HEK293 (cell line): ENCODE results near the gene KIAA0825.
A peak's percentile ranks its signal among the peaks of the same experiment; 100 is the strongest.

Experiments
- CTCF ChIA-PET: fragments of 350-600 bp; formaldehyde crosslinking; extraction: SDS; loops from one replicate; lab custom pipeline; 2021; ENCODE audit warnings: antibody characterized with exemption; lab: Yijun Ruan, JAX
- POLR2A ChIA-PET: fragments of 300-600 bp; formaldehyde crosslinking; extraction: SDS; loops from one replicate; lab custom pipeline; 2020; ENCODE audit warnings: antibody characterized with exemption, inconsistent platforms; lab: Yijun Ruan, JAX
- H3K27ac ChIP-seq: fragments of 200-500 bp; sonication (Bioruptor generic); 2 replicates; pipeline ENCODE4 v1.5.1; 2014; ENCODE audit warnings: low read depth, low read length, control low read depth, inconsistent platforms; ENCODE audit errors: extremely low read depth
- H3K36me3 ChIP-seq, 2 experiments: fragments of 200-500 bp in 1 of 2; sonication (Bioruptor generic) in 1 of 2; 1 replicate in 1 of 2; 2 replicates in 1 of 2; pipeline ENCODE4 v1.5.1; 2014 to 2017; ENCODE audit warnings: inconsistent platforms in 2 of 2, low read length in 2 of 2; ENCODE audit not compliant: control insufficient read depth in 2 of 2, insufficient read depth in 1 of 2
- H3K4me1 ChIP-seq: fragments of 200-500 bp; sonication (Bioruptor generic); 2 replicates; pipeline ENCODE4 v1.5.1; 2014; ENCODE audit warnings: mild to moderate bottlenecking, low read length, inconsistent platforms; ENCODE audit not compliant: control insufficient read depth, insufficient read depth
- H3K4me3 ChIP-seq: 2 replicates; pipeline ENCODE4 v1.5.1; 2011; ENCODE audit warnings: low read depth, mild to moderate bottlenecking, control low read depth, low read length, moderate library complexity
- H3K9me3 ChIP-seq: fragments of 200-500 bp; sonication (Bioruptor generic); 2 replicates; pipeline ENCODE4 v1.5.1; 2014; ENCODE audit warnings: low read depth, low read length, inconsistent platforms; ENCODE audit not compliant: control insufficient read depth, insufficient read depth
- ATF2 ChIP-seq: fragments of 450-650 bp; formaldehyde crosslinking; IDR thresholded peaks from 2 replicates; pipeline ENCODE4 v1.5.1; 2016; ENCODE audit warnings: missing biosample characterization, missing genetic modification characterization, low read depth
- CTCF ChIP-seq: fragments of 450-650 bp; formaldehyde crosslinking; IDR thresholded peaks from 2 replicates; pipeline ENCODE4 v1.5.1; 2016; ENCODE audit warnings: missing biosample characterization, missing genetic modification characterization
- GLI4 ChIP-seq: fragments of 450-650 bp; formaldehyde crosslinking; IDR thresholded peaks from 2 replicates; pipeline ENCODE4 v1.5.1; 2016; ENCODE audit warnings: missing biosample characterization, missing genetic modification characterization
- PATZ1 ChIP-seq: fragments of 450-650 bp; formaldehyde crosslinking; IDR thresholded peaks from 2 replicates; pipeline ENCODE4 v1.5.1; 2016; ENCODE audit warnings: missing biosample characterization, missing genetic modification characterization
- SCRT2 ChIP-seq: fragments of 450-650 bp; formaldehyde crosslinking; IDR thresholded peaks from 2 replicates; pipeline ENCODE4 v1.5.1; 2016; ENCODE audit warnings: missing biosample characterization, missing genetic modification characterization
- YY1 ChIP-seq: fragments of 450-650 bp; formaldehyde crosslinking; IDR thresholded peaks from 2 replicates; pipeline ENCODE4 v1.5.1; 2018; ENCODE audit warnings: missing biosample characterization, missing genetic modification characterization
- ZBTB1 ChIP-seq: fragments of 450-650 bp; formaldehyde crosslinking; IDR thresholded peaks from 2 replicates; pipeline ENCODE4 v1.5.1; 2016; ENCODE audit warnings: missing biosample characterization, missing genetic modification characterization
- ZBTB10 ChIP-seq: fragments of 450-650 bp; formaldehyde crosslinking; IDR thresholded peaks from 2 replicates; pipeline ENCODE4 v1.5.1; 2016; ENCODE audit warnings: missing biosample characterization, missing genetic modification characterization
- ZBTB17 ChIP-seq: fragments of 450-650 bp; formaldehyde crosslinking; IDR thresholded peaks from 2 replicates; pipeline ENCODE4 v1.5.1; 2016; ENCODE audit warnings: missing biosample characterization, missing genetic modification characterization
- ZNF138 ChIP-seq: fragments of 450-650 bp; formaldehyde crosslinking; IDR thresholded peaks from 2 replicates; pipeline ENCODE4 v1.5.1; 2016; ENCODE audit warnings: missing biosample characterization, missing genetic modification characterization, borderline replicate concordance
- ZNF18 ChIP-seq: fragments of 450-650 bp; formaldehyde crosslinking; IDR thresholded peaks from 2 replicates; pipeline ENCODE4 v1.5.1; 2016; ENCODE audit warnings: missing biosample characterization, missing genetic modification characterization
- ZNF2 ChIP-seq: fragments of 450-650 bp; formaldehyde crosslinking; IDR thresholded peaks from 2 replicates; pipeline ENCODE4 v1.5.1; 2016; ENCODE audit warnings: missing biosample characterization, missing genetic modification characterization
- ZNF211 ChIP-seq: fragments of 450-650 bp; formaldehyde crosslinking; IDR thresholded peaks from 2 replicates; pipeline ENCODE4 v1.5.1; 2016; ENCODE audit warnings: low read depth, missing biosample characterization, missing genetic modification characterization
- ZNF292 ChIP-seq: fragments of 450-650 bp; formaldehyde crosslinking; IDR thresholded peaks from 2 replicates; pipeline ENCODE4 v1.5.1; 2016; ENCODE audit warnings: low read depth, missing biosample characterization, missing genetic modification characterization, borderline replicate concordance
- ZNF398 ChIP-seq: fragments of 450-650 bp; formaldehyde crosslinking; IDR thresholded peaks from 2 replicates; pipeline ENCODE4 v1.5.1; 2017; ENCODE audit warnings: missing biosample characterization, missing genetic modification characterization
- ZNF404 ChIP-seq: fragments of 450-650 bp; formaldehyde crosslinking; IDR thresholded peaks from 2 replicates; pipeline ENCODE4 v1.5.1; 2017; ENCODE audit warnings: missing biosample characterization, missing genetic modification characterization
- ZNF426 ChIP-seq: fragments of 450-650 bp; formaldehyde crosslinking; IDR thresholded peaks from 2 replicates; pipeline ENCODE4 v1.5.1; 2017; ENCODE audit warnings: missing biosample characterization, missing genetic modification characterization, mild to moderate bottlenecking, inconsistent platforms, moderate library complexity
- ZNF596 ChIP-seq: fragments of 450-650 bp; IDR thresholded peaks from 2 replicates; pipeline ENCODE4 v1.5.0; 2018; ENCODE audit warnings: missing biosample characterization, mild to moderate bottlenecking, missing genetic modification characterization, moderate library complexity
- ZNF776 ChIP-seq: fragments of 450-650 bp; formaldehyde crosslinking; IDR thresholded peaks from 2 replicates; pipeline ENCODE4 v1.5.0; 2017; ENCODE audit warnings: missing biosample characterization, missing genetic modification characterization, borderline replicate concordance

KIAA0825 gene

GRCh38 chr5:94562327-94562971, 56.0 kb downstream of the KIAA0825 start:
- H3K4me1 ChIP-seq, result no peaks in the 10 kb centered on the region
- ChIA-PET POLR2A (no interaction called here), CTCF (no interaction called here)
- no peaks in the 10 kb centered on the region for H3K36me3 ChIP-seq
- TF ChIP-seq ZNF292 (tag by site-specific recombination) (no peak), ZBTB10 (tag by site-specific recombination) (no peak), ZNF426 (tag by site-specific recombination) (no peak), ZBTB17 (tag by site-specific recombination) (no peak), ZBTB1 (tag by site-specific recombination) (no peak), ZNF398 (tag by site-specific recombination) (no peak), GLI4 (tag by site-specific recombination) (no peak), ZNF776 (tag by site-specific recombination) (no peak), ZNF18 (tag by site-specific recombination) (no peak)
- no peak overlapping the region for H3K27ac ChIP-seq
- no peak overlapping the region for H3K4me3 ChIP-seq
- H3K9me3 ChIP-seq, result no peaks in the 10 kb centered on the region

- POLR2A ChIA-PET, result no interaction called here
- Histone ChIP-seq H3K9me3 (no peaks in the 10 kb centered on the region), H3K36me3 (no peaks in the 10 kb centered on the region), H3K4me3 (no peak overlapping the region), H3K27ac (no peak overlapping the region), H3K4me1 (no peaks in the 10 kb centered on the region)
- CTCF ChIA-PET, result interaction anchor here (0.6 to 1.0 kb wide), 3 partner anchors 10 to 282 kb away, joined by 3 read pairs; no protein-coding TSS in a partner anchor
- TF ChIP-seq ZBTB1 (tag by site-specific recombination) (no peak), YY1 (tag by site-specific recombination) (0 out of 2 replicates have a peak, but pooled peaks have one; percentile 16)
Measured at GRCh38 chr5:94558028-94558427, 60.4 kb downstream of the KIAA0825 start.

GRCh38 chr5:94551858-94552257, 66.5 kb downstream of the KIAA0825 start:
- TF ChIP-seq ATF2 (tag by site-specific recombination) (no peak), SCRT2 (tag by site-specific recombination) (no peak), PATZ1 (no peak), ZNF211 (no peak), ZNF2 (tag by site-specific recombination) (no peak), ZNF138 (no peak), ZNF596 (tag by site-specific recombination) (no peak), ZBTB17 (tag by site-specific recombination) (no peak), ZNF404 (tag by site-specific recombination) (no peak), CTCF (no peak)
- ChIA-PET CTCF (no interaction called here), POLR2A (no interaction called here)
- no peaks in the 10 kb centered on the region for H3K4me1 ChIP-seq
- H3K4me3 ChIP-seq, result no peak overlapping the region
- H3K27ac ChIP-seq, result no peak overlapping the region
- no peaks in the 10 kb centered on the region for H3K9me3 ChIP-seq
- H3K36me3 ChIP-seq, result no peaks in the 10 kb centered on the region
